AG09309 (cell line): ENCODE results near the gene ADAMTS6.

Source experiments
- DNase-seq: peaks from one replicate; pipeline ENCODE4 v3.0.0-alpha.2; 2010; ENCODE audit warnings: low read depth
- H3K4me3 ChIP-seq: 2 replicates; pipeline ENCODE4 v1.5.1; 2011; ENCODE audit warnings: mild to moderate bottlenecking, low read depth, low read length, moderate library complexity; ENCODE audit not compliant: control insufficient read depth
- TF ChIP-seq, protein P1 (sequence below): IDR thresholded peaks from 2 replicates; pipeline ENCODE4 v1.5.1; 2011; ENCODE audit warnings: mild to moderate bottlenecking, low read depth, low read length, inconsistent platforms; ENCODE audit not compliant: insufficient read depth, control insufficient read depth; ENCODE audit errors: missing control alignments

ADAMTS6 gene

GRCh38 chr5:65150599-65151304, 331.0 kb downstream of the ADAMTS6 start:
- no peak overlapping the region for H3K4me3 ChIP-seq
- DNase-seq, result no peak
- TF ChIP-seq, protein P1, sequence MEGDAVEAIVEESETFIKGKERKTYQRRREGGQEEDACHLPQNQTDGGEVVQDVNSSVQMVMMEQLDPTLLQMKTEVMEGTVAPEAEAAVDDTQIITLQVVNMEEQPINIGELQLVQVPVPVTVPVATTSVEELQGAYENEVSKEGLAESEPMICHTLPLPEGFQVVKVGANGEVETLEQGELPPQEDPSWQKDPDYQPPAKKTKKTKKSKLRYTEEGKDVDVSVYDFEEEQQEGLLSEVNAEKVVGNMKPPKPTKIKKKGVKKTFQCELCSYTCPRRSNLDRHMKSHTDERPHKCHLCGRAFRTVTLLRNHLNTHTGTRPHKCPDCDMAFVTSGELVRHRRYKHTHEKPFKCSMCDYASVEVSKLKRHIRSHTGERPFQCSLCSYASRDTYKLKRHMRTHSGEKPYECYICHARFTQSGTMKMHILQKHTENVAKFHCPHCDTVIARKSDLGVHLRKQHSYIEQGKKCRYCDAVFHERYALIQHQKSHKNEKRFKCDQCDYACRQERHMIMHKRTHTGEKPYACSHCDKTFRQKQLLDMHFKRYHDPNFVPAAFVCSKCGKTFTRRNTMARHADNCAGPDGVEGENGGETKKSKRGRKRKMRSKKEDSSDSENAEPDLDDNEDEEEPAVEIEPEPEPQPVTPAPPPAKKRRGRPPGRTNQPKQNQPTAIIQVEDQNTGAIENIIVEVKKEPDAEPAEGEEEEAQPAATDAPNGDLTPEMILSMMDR, result no peak

DNA sequence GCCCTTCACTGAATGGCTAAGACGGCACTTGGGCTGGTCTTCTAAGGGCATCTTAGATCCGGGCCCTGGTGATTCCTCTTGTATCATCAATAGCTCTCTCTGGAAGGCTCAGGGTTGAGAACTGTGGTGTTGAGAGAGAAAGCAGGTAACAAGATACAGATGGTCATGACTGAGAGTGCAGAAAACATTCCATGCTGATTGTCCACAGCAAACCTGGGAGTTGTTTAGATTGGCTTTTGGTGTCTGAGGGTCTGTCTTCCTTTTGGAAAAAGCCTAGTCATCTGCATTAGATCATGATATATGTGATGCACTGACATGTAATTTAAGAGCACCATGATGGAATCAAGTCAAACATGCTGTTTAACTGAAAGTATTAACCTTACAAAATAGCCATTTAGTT, 331.9 kb downstream of the ADAMTS6 start:
- H3K4me3 ChIP-seq, result no peak overlapping the region
- no peak for DNase-seq
- TF ChIP-seq, protein P1, result no peak

- DNase-seq, result no peak
- TF ChIP-seq, protein P1, result no peak
- H3K4me3 ChIP-seq, result no peak overlapping the region
Observed at GRCh38 chr5:65144136-65144871, 337.4 kb downstream of the ADAMTS6 start.

GRCh38 chr5:65142511-65143011, 339.2 kb downstream of the ADAMTS6 start:
- H3K4me3 ChIP-seq, result no peak overlapping the region
- TF ChIP-seq, protein P1, result no peak
- no peak for DNase-seq

DNA sequence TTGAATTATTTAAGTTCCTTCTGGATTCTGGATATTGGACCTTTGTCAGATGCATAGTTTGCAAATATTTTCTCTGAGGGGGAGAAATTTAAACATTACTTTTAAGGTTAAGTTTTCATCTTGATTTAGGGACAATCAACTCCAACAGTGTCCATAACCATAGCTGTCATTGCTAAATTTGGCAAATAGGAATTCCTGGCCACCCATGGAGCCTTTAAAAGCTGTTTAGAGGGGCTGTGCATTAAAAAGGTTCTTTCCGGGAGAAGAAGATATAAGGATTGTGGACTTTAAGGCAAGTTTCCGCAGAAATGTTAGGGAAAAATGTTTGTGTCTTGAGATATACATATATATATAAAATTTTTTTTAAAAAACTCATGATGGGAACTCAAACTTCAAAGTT, 339.7 kb downstream of the ADAMTS6 start:
- DNase-seq, result no peak
- TF ChIP-seq, protein P1, result no peak
- no peak overlapping the region for H3K4me3 ChIP-seq

DNA sequence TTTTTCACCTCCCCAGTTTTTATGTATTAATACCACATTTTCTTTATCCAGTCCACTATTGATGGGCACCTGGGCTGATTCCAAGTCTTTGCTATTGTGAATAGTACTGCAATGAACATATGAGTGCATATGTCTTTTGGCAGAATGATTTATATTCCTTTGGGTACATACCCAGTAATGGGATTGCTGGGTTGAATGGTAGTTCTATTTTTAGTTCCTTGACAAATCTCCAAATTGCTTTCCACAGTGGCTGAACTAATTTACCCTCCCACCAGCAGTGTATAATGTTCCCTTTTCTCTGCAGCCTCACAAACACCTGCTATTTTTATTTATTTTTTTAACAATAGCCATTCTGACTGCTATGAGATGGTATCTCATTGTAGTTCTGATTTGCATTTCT, 340.2 kb downstream of the ADAMTS6 start:
- H3K4me3 ChIP-seq, result no peak overlapping the region
- no peak for DNase-seq
- TF ChIP-seq, protein P1, result no peak
